ENCODE data around the gene RHEX. TPM values are rescaled to one million over a fixed set of nuclear protein-coding genes. Genes with fewer than 3 reads are reported as not detected.

The RHEX gene
- total and polyA plus RNA-seq, 4 donors, result 0.57 to 7.4 (median 1.2) TPM

DNA sequence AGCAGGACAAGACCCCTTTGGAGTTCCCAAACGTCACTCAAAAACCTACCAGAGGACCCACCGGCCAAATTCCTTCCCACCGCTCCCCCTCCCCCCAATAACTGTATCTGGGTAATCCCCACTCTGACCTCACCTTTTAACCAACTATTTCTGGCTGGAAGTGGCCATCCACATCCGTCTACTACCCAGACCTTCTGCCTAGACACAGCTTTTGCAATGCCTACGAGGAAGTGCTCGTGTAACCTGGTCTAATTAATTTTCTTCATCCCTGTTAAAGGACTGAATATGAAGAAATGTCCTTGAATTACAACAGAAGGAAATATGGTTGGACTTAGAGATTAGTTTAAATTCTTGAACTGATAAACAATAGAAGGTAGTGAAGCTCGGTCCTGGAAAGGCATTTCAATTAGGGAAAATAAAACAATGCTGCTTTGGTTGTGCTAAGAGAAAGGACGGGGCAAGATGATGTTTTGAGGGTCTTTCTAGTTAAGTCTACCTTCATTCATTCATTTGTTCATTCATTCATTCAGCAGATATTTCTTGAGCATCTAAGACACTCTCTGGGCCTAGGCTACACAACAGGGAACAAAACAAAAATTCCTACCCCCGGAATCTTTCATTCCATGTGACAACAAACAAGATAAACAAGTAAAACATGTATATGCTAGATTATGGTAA, 45.4 kb downstream of the RHEX start:
- DNase-seq (no peak), ATAC-seq (ENCODE audit: insufficient read depth, low FRiP score) (no peak)
- H3K4me3 ChIP-seq, result no peak overlapping the region
- no peak overlapping the region for H3K27ac ChIP-seq (ENCODE audit: low read depth in 1 of 2, low read length in 1 of 2)
- H3K27me3 ChIP-seq (ENCODE audit: control insufficient read depth in 3 of 3, insufficient read depth in 3 of 3, low read length in 2 of 3), result peaks cover 0 to 7% (median 0%) of the 10 kb centered on the region in 3 donors
- 45 to 77% methylated on average over 9 of the region's 9 CpGs for whole genome bisulfite sequencing, 2 donors
- no peak overlapping the region for H3K9ac ChIP-seq (ENCODE audit: insufficient read depth in 1 of 2, low read length in 2 of 2)
- H3K4me1 ChIP-seq (ENCODE audit: control insufficient read depth in 5 of 5, insufficient read depth in 5 of 5, low read length in 5 of 5), result no peaks in the 10 kb centered on the region
- H3K9me3 ChIP-seq (ENCODE audit: control insufficient read depth in 4 of 4, insufficient read depth in 3 of 4, low read length in 3 of 4), result no peaks in the 10 kb centered on the region
- TF ChIP-seq, protein P1, sequence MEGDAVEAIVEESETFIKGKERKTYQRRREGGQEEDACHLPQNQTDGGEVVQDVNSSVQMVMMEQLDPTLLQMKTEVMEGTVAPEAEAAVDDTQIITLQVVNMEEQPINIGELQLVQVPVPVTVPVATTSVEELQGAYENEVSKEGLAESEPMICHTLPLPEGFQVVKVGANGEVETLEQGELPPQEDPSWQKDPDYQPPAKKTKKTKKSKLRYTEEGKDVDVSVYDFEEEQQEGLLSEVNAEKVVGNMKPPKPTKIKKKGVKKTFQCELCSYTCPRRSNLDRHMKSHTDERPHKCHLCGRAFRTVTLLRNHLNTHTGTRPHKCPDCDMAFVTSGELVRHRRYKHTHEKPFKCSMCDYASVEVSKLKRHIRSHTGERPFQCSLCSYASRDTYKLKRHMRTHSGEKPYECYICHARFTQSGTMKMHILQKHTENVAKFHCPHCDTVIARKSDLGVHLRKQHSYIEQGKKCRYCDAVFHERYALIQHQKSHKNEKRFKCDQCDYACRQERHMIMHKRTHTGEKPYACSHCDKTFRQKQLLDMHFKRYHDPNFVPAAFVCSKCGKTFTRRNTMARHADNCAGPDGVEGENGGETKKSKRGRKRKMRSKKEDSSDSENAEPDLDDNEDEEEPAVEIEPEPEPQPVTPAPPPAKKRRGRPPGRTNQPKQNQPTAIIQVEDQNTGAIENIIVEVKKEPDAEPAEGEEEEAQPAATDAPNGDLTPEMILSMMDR (IDR thresholded peaks at IDR 0.05; ENCODE audit: control extremely low read depth, extremely low read depth), result no peak
- no peaks in the 10 kb centered on the region for H3K36me3 ChIP-seq (ENCODE audit: control insufficient read depth in 4 of 4, insufficient read depth in 4 of 4, low read length in 4 of 4)

DNA sequence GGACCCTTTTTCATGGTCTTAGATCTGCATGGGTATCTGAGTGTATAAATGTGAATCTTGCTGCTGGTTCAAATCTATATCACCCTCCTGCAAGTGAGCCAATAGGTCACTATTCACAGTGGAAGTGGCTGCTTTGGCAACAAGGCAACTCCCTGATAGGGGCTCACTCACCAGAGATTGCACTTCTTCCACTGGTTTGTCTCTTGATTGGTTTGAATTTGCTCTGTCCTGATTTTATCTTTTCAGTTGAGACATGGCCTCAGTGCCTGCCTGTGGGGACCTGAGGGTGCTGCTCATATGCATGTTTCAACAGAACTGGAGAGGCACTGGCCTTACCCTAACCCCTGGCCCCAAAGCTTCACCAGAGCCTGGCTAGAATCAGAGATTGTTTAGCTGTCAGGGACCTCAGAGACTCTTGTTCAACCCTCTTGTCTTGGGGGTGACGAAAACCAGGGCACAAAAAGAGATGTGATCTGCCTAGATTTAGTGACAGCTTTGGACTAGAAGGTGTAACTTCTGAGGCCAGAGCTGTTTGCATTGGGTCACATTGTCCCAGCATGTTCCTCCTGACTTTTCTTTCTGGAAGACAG, 47.3 kb downstream of the RHEX start:
- ATAC-seq (ENCODE audit: insufficient read depth, low FRiP score) (no peak), DNase-seq (no peak)
- Histone ChIP-seq H3K4me1 (ENCODE audit: control insufficient read depth in 5 of 5, insufficient read depth in 5 of 5, low read length in 5 of 5) (no peaks in the 10 kb centered on the region), H3K27ac (ENCODE audit: low read depth in 1 of 2, low read length in 1 of 2) (no peak overlapping the region), H3K9me3 (ENCODE audit: control insufficient read depth in 4 of 4, insufficient read depth in 3 of 4, low read length in 3 of 4) (no peaks in the 10 kb centered on the region), H3K9ac (ENCODE audit: insufficient read depth in 1 of 2, low read length in 2 of 2) (no peak overlapping the region), H3K36me3 (ENCODE audit: control insufficient read depth in 4 of 4, insufficient read depth in 4 of 4, low read length in 4 of 4) (no peaks in the 10 kb centered on the region), H3K27me3 (ENCODE audit: control insufficient read depth in 3 of 3, insufficient read depth in 3 of 3, low read length in 2 of 3) (no peaks in the 10 kb centered on the region), H3K4me3 (no peak overlapping the region)
- TF ChIP-seq, protein P1 (IDR thresholded peaks at IDR 0.05; ENCODE audit: control extremely low read depth, extremely low read depth), result no peak
- 72 to 76% methylated on average over 1 of the region's 1 CpG for WGBS, 2 donors

DNA sequence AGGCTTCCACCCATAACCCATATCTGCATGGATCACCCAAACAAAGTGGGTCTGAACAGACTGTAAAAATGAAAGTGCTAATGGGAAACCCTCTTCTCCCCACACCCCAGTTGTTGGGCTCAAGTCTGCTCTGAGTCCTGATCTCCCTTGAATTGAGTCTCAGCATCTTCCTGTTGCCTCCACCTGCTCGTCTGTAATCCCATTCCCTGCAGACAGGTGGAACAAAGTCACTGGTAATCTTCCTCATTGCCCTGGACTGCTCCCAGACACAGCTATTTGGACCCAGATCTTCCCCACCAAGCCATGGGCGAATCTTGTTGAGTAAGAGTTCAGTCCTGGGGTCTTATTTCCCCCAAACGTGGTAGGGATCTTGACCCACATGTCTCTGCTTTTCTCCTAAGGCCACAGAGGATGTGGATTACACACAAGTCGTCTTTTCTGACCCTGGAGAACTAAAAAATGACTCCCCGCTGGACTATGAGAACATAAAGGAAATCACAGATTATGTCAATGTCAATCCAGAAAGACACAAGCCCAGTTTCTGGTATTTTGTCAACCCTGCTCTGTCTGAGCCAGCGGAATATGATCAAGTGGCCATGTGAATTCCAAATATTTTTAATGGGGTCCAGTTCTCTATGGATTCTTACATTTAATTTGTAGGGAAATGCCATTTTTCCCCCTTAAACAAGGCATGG, 48.5 kb downstream of the RHEX start:
- H3K27me3 ChIP-seq (ENCODE audit: control insufficient read depth in 3 of 3, insufficient read depth in 3 of 3, low read length in 2 of 3), result no peaks in the 10 kb centered on the region
- no peaks in the 10 kb centered on the region for H3K36me3 ChIP-seq (ENCODE audit: control insufficient read depth in 4 of 4, insufficient read depth in 4 of 4, low read length in 4 of 4)
- DNase-seq (no peak), ATAC-seq (ENCODE audit: insufficient read depth, low FRiP score) (no peak)
- H3K4me3 ChIP-seq, result no peak overlapping the region
- H3K27ac ChIP-seq (ENCODE audit: low read depth in 1 of 2, low read length in 1 of 2), result no peak overlapping the region
- TF ChIP-seq, protein P1 (IDR thresholded peaks at IDR 0.05; ENCODE audit: control extremely low read depth, extremely low read depth), result no peak
- H3K9ac ChIP-seq (ENCODE audit: insufficient read depth in 1 of 2, low read length in 2 of 2), result no peak overlapping the region
- peaks cover 0 to 2% (median 0%) of the 10 kb centered on the region in 5 donors for H3K4me1 ChIP-seq (ENCODE audit: control insufficient read depth in 5 of 5, insufficient read depth in 5 of 5, low read length in 5 of 5)
- no peaks in the 10 kb centered on the region for H3K9me3 ChIP-seq (ENCODE audit: control insufficient read depth in 4 of 4, insufficient read depth in 3 of 4, low read length in 3 of 4)
- 63 to 74% methylated on average over 6 of the region's 6 CpGs for WGBS, 2 donors

All from lung (tissue), 12 donors.